WTC11 (cell line): ENCODE results near the gene FAM193A. TPM values are rescaled to one million over a fixed set of nuclear protein-coding genes. Genes with fewer than 3 reads are reported as not detected.

ENCODE experiments used
- ATAC-seq: fragments of 200-7000 bp; cut with Tn5 transposase; 2 replicates; pipeline ENCODE4 v1.10.0; 2021; ENCODE audit warnings: mild to moderate bottlenecking, moderate library complexity
- CTCF ChIA-PET: fragments of 300-600 bp; sonication (Branson Sonifier 250); formaldehyde crosslinking; loops from one replicate; lab custom pipeline; 2021; ENCODE audit warnings: antibody characterized with exemption; lab: Charles Lee
- POLR2A ChIA-PET: fragments of 350-600 bp; sonication (Branson Sonifier 250); formaldehyde crosslinking; loops from one replicate; lab custom pipeline; 2021; ENCODE audit warnings: antibody characterized with exemption; lab: Charles Lee
- DNase-seq: peaks from one replicate; pipeline ENCODE4 v3.0.0; 2021; ENCODE audit warnings: low spot score
- H3K27ac Mint-ChIP-seq: 2 replicates; pipeline ENCODE4 v1.8.0; 2021; ENCODE audit warnings: mixed read lengths
- H3K27me3 Mint-ChIP-seq: 2 replicates; pipeline ENCODE4 v1.8.0; 2021; ENCODE audit warnings: low read depth, mild to moderate bottlenecking, moderate library complexity, mixed read lengths
- H3K36me3 Mint-ChIP-seq: 2 replicates; pipeline ENCODE4 v1.8.0; 2021; ENCODE audit warnings: mixed read lengths
- H3K4me1 Mint-ChIP-seq: 2 replicates; pipeline ENCODE4 v1.8.0; 2022; ENCODE audit warnings: mixed read lengths
- H3K4me3 Mint-ChIP-seq: 2 replicates; pipeline ENCODE4 v1.8.0; 2021; ENCODE audit warnings: mild to moderate bottlenecking, moderate library complexity, mixed read lengths
- H3K9me3 Mint-ChIP-seq: 2 replicates; pipeline ENCODE4 v1.8.0; 2021; ENCODE audit warnings: mixed read lengths
- ARID4B ChIP-seq: sonication (generic); formaldehyde crosslinking; IDR thresholded peaks from 2 replicates; pipeline ENCODE4 v1.8.0; 2023; ENCODE audit warnings: missing genetic modification reagents, mild to moderate bottlenecking, borderline replicate concordance
- ATF1 ChIP-seq: sonication (generic); formaldehyde crosslinking; IDR thresholded peaks from 2 replicates; pipeline ENCODE4 v1.8.1; 2023; ENCODE audit warnings: mild to moderate bottlenecking, moderate library complexity, missing genetic modification reagents
- CTCF ChIP-seq: fragments of 200-600 bp; IDR thresholded peaks from 2 replicates; pipeline ENCODE4 v1.8.0; 2022; ENCODE audit warnings: antibody characterized with exemption
- FOXK1 ChIP-seq: sonication (generic); formaldehyde crosslinking; IDR thresholded peaks from 2 replicates; pipeline ENCODE4 v1.8.0; 2022; ENCODE audit warnings: mild to moderate bottlenecking, moderate library complexity, missing genetic modification reagents
- GABPB1 ChIP-seq: sonication (generic); formaldehyde crosslinking; IDR thresholded peaks from 2 replicates; pipeline ENCODE4 v1.8.1; 2023; ENCODE audit warnings: mild to moderate bottlenecking, missing genetic modification reagents
- GTF2I ChIP-seq: fragments of 250-450 bp; sonication (Bioruptor Pico); conservative IDR thresholded peaks from 2 replicates; pipeline ENCODE4 v1.4.0; 2021; ENCODE audit warnings: mild to moderate bottlenecking
- IRF1 ChIP-seq: sonication (generic); formaldehyde crosslinking; IDR thresholded peaks from 2 replicates; pipeline ENCODE4 v1.8.0; 2023; ENCODE audit warnings: missing genetic modification reagents
- MAX ChIP-seq: sonication (generic); formaldehyde crosslinking; IDR thresholded peaks from 2 replicates; pipeline ENCODE4 v1.8.0; 2022; ENCODE audit warnings: mild to moderate bottlenecking, missing genetic modification reagents
- SMAD4 ChIP-seq: sonication (generic); formaldehyde crosslinking; IDR thresholded peaks from 2 replicates; pipeline ENCODE4 v1.8.0; 2022; ENCODE audit warnings: mild to moderate bottlenecking, missing genetic modification reagents
- SOX15 ChIP-seq: fragments of 250-450 bp; sonication (Bioruptor Pico); IDR thresholded peaks from 2 replicates; pipeline ENCODE4 v1.9.0; 2021; ENCODE audit warnings: mild to moderate bottlenecking
- SP1 ChIP-seq: sonication (generic); formaldehyde crosslinking; conservative IDR thresholded peaks from 2 replicates; pipeline ENCODE4 v1.8.1; 2022; ENCODE audit warnings: missing genetic modification reagents
- STAT6 ChIP-seq: sonication (generic); formaldehyde crosslinking; conservative IDR thresholded peaks from 2 replicates; pipeline ENCODE4 v1.8.1; 2023; ENCODE audit warnings: mild to moderate bottlenecking, low read depth, missing genetic modification reagents, moderate library complexity
- ZNF232 ChIP-seq: sonication (generic); formaldehyde crosslinking; IDR thresholded peaks from 2 replicates; pipeline ENCODE4 v1.8.0; 2022; ENCODE audit warnings: mild to moderate bottlenecking, missing genetic modification reagents
- ZNF396 ChIP-seq: fragments of 250-450 bp; sonication (Bioruptor Pico); IDR thresholded peaks from 2 replicates; pipeline ENCODE4 v1.8.0; 2021; ENCODE audit warnings: mild to moderate bottlenecking, moderate library complexity, borderline replicate concordance
- ZSCAN18 ChIP-seq: fragments of 250-450 bp; sonication (Bioruptor Pico); IDR thresholded peaks from 2 replicates; pipeline ENCODE4 v2.1.2; 2022; ENCODE audit warnings: mild to moderate bottlenecking, moderate library complexity
- total RNA-seq: library from RNA; stranded (reverse); gene quantifications from 3 replicates; pipeline ENCODE4 v1.2.3, GENCODE V29; 2021
- TF ChIP-seq, protein P1 (sequence below): fragments of 250-450 bp; sonication (Bioruptor Pico); IDR thresholded peaks from 2 replicates; pipeline ENCODE4 v1.9.0; 2021; ENCODE audit warnings: mild to moderate bottlenecking
- TF ChIP-seq, protein P2 (sequence below): sonication (generic); formaldehyde crosslinking; IDR thresholded peaks from 2 replicates; pipeline ENCODE4 v1.8.1; 2023; ENCODE audit warnings: mild to moderate bottlenecking, missing genetic modification reagents, moderate library complexity
- TF ChIP-seq, protein P3 (sequence below): sonication (generic); formaldehyde crosslinking; IDR thresholded peaks from 2 replicates; pipeline ENCODE4 v1.8.1; 2022; ENCODE audit warnings: low read depth, missing genetic modification reagents, borderline replicate concordance

The FAM193A gene
- total RNA-seq, 1 experiment from 2014 or later, result 28.1 TPM

DNA sequence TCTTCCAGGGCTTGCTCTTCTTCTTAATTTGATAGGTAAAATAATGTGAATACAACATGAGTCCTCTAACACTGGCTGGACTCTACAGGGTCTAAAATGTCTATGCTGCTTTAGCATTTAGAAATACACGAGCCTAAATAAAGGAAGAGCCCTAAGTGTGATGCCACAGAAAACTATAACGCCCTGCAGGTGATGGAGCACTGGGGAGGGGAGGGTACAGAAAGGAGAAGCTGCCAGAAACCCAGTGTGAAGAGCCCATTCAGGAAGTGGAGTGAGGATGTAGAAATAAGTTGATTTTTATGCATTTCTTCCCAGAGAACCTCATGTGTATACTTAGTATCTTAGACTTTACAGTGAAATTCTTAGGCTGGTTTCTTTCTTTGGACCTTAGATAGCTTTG is 136.3 kb downstream of the FAM193A start:
- Mint-ChIP-seq H3K9me3 (no peaks in the 10 kb centered on the region), H3K4me3 (no peak overlapping the region), H3K36me3 (peaks cover 52% of the 10 kb centered on the region), H3K27me3 (no peaks in the 10 kb centered on the region), H3K27ac (no peak overlapping the region), H3K4me1 (peaks cover 2% of the 10 kb centered on the region; the same call in 1 of the 2 replicates)
- CTCF ChIA-PET, result interaction anchor here (0.6 to 1.2 kb wide), 8 partner anchors 9 to 162 kb away, joined by 3 to 5 read pairs (median 4); no protein-coding TSS in a partner anchor
- DNase-seq (no peak), ATAC-seq (no peak)
- POLR2A ChIA-PET, result no interaction called here
- no peak for TF ChIP-seq GTF2I (CRISPR knock-in tag)
- TF ChIP-seq SMAD4 (CRISPR knock-in tag), result no peak
- no peak for TF ChIP-seq ATF1 (CRISPR knock-in tag)
- TF ChIP-seq CTCF, result no peak
- TF ChIP-seq, protein P1, sequence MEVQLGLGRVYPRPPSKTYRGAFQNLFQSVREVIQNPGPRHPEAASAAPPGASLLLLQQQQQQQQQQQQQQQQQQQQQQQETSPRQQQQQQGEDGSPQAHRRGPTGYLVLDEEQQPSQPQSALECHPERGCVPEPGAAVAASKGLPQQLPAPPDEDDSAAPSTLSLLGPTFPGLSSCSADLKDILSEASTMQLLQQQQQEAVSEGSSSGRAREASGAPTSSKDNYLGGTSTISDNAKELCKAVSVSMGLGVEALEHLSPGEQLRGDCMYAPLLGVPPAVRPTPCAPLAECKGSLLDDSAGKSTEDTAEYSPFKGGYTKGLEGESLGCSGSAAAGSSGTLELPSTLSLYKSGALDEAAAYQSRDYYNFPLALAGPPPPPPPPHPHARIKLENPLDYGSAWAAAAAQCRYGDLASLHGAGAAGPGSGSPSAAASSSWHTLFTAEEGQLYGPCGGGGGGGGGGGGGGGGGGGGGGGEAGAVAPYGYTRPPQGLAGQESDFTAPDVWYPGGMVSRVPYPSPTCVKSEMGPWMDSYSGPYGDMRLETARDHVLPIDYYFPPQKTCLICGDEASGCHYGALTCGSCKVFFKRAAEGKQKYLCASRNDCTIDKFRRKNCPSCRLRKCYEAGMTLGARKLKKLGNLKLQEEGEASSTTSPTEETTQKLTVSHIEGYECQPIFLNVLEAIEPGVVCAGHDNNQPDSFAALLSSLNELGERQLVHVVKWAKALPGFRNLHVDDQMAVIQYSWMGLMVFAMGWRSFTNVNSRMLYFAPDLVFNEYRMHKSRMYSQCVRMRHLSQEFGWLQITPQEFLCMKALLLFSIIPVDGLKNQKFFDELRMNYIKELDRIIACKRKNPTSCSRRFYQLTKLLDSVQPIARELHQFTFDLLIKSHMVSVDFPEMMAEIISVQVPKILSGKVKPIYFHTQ (CRISPR knock-in tag), result no peak
- no peak for TF ChIP-seq ARID4B (CRISPR knock-in tag)
- no peak for TF ChIP-seq STAT6
- no peak for TF ChIP-seq SOX15 (CRISPR knock-in tag)

DNA sequence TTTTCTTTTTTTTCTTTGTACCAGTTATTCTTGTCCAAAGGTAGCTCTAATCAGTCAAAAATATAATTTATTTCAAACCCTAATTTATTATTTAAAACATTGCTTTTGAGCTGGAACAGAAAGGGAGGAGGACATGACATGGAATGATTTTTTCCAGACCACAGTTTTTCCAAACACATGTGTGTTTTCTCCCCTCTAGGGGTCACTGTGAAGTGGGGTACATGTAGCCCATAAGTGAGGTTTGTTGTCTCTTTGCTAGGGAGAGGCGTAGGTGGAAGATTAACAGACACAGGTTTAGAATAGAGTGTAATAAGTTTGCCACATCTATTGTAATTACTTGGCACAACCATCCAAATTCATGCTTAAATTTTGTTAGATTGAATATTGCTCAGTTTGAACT is 136.7 kb downstream of the FAM193A start:
- Mint-ChIP-seq H3K27me3 (no peaks in the 10 kb centered on the region), H3K36me3 (peaks cover 52% of the 10 kb centered on the region), H3K4me3 (no peak overlapping the region), H3K9me3 (no peaks in the 10 kb centered on the region), H3K27ac (no peak overlapping the region), H3K4me1 (peaks cover 2% of the 10 kb centered on the region; the same call in 1 of the 2 replicates)
- ChIA-PET POLR2A (no interaction called here), CTCF (interaction anchor here (0.6 to 1.2 kb wide), 8 partner anchors 10 to 161 kb away, joined by 3 to 5 read pairs (median 4); no protein-coding TSS in a partner anchor)
- DNase-seq (no peak), ATAC-seq (peak; percentile 38; the same call in 1 of the 2 replicates)
- TF ChIP-seq GABPB1 (CRISPR knock-in tag) (no peak), ZSCAN18 (no peak), FOXK1 (no peak), IRF1 (no peak), ZNF396 (no peak), SP1 (no peak), ZNF232 (no peak), MAX (CRISPR knock-in tag) (no peak)
- TF ChIP-seq, protein P2, sequence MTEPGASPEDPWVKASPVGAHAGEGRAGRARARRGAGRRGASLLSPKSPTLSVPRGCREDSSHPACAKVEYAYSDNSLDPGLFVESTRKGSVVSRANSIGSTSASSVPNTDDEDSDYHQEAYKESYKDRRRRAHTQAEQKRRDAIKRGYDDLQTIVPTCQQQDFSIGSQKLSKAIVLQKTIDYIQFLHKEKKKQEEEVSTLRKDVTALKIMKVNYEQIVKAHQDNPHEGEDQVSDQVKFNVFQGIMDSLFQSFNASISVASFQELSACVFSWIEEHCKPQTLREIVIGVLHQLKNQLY (CRISPR knock-in tag), result no peak
- TF ChIP-seq, protein P3, sequence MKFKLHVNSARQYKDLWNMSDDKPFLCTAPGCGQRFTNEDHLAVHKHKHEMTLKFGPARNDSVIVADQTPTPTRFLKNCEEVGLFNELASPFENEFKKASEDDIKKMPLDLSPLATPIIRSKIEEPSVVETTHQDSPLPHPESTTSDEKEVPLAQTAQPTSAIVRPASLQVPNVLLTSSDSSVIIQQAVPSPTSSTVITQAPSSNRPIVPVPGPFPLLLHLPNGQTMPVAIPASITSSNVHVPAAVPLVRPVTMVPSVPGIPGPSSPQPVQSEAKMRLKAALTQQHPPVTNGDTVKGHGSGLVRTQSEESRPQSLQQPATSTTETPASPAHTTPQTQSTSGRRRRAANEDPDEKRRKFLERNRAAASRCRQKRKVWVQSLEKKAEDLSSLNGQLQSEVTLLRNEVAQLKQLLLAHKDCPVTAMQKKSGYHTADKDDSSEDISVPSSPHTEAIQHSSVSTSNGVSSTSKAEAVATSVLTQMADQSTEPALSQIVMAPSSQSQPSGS (CRISPR knock-in tag), result no peak
